Measurements from ENCODE around the gene RET. TPM values are rescaled to one million over a fixed set of nuclear protein-coding genes. Genes with fewer than 3 reads are reported as not detected.

RET gene
- total and polyA plus RNA-seq, 7 experiments from 2014 or later: 0.13 to 0.44 (median 0.20) TPM; not detected in 4

DNA sequence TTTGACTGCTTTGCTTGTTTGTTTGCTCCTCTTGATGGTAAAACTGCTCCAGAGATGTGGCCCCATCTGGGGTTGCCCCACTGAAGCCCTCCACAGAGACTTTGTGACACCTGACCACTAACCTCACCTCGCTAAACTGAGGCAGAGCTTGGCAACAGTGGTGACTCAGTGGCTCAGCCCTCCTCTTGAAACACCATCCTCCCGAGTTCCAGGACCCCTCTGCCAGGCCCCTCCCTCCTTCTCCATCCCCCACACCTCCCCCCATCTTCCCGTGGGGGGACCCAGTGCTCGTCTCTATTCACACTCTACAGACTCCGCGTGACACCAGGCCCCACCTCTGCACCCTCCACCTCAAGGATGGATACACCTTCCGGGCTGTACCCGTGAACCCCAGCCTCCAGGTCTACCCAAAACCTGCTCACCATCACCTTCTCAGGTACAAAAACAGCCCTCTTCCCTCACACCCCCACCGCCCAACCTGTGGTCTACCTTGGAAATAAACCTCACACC, 19.0 kb upstream of the RET start:
- H3K9me3 Mint-ChIP-seq: peaks cover 0 to 2% (median 0%) of the 10 kb centered on the region in 11 donors

DNA sequence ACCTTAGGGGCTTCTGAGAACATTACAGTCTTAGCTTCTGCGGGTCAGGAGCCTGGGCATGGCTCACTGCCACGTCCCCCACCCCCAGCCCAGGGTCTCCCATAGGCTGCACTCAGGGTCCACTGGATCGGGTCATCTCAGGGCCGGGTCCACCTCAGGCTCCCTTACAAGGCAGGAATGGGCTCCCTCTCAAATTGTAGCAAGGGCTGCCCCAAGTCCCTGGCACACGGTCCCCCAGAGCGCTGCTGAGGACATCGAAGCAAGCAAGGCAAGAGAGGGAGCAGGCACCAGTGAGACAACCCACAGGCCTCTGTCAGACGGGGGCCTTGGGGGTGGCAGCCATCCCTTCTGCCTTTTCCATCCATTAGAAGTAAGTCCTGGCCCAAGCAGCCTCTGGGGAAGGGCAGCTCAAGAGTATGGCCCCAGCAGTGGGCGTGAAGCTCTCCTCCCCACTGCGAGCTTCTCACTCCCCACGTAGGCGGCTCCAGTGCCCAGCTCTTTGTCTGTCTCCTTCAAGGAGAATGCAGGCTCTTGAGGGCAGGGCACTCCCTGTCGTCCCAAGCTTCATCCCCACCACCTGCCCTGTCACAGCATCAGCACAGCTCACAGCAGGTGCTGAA, 18.0 kb upstream of the RET start:
- Mint-ChIP-seq H3K4me3 (no peak overlapping the region), H3K9me3 (peaks cover 0 to 2% (median 0%) of the 10 kb centered on the region in 11 donors), H3K27me3 (peaks cover 0 to 19% (median 7%) of the 10 kb centered on the region in 5 donors), H3K4me1 (no peaks in the 10 kb centered on the region), H3K36me3 (no peaks in the 10 kb centered on the region), H3K27ac (no peak overlapping the region)
- ChIA-PET POLR2A (no interaction called here), CTCF (no interaction called here)
- Histone ChIP-seq H3K4me1 (ENCODE audit: control insufficient read depth in 2 of 2, insufficient read depth in 2 of 2, low read length in 2 of 2) (no peaks in the 10 kb centered on the region), H3K9me3 (ENCODE audit: control insufficient read depth in 2 of 3, low read length in 3 of 3) (no peaks in the 10 kb centered on the region), H3K27ac (ENCODE audit: low read depth, low read length) (no peak overlapping the region), H3K4me3 (ENCODE audit: low read length) (no peak overlapping the region), H3K36me3 (ENCODE audit: control insufficient read depth in 2 of 3, insufficient read depth in 3 of 3, low read length in 3 of 3) (no peaks in the 10 kb centered on the region), H3K27me3 (ENCODE audit: control insufficient read depth in 2 of 2, insufficient read depth in 2 of 2, low read length in 2 of 2) (no peaks in the 10 kb centered on the region)
- no peak for DNase-seq
- no peak for ATAC-seq
- intact Hi-C loops (cut with micrococcal nuclease): no loop called here

More for the DNA sequence above, 19.0 kb upstream of the RET start:
- H3K9me3 ChIP-seq (ENCODE audit: control insufficient read depth in 2 of 3, low read length in 3 of 3): no peaks in the 10 kb centered on the region
- no peaks in the 10 kb centered on the region for H3K4me1 ChIP-seq (ENCODE audit: control insufficient read depth in 2 of 2, insufficient read depth in 2 of 2, low read length in 2 of 2)
- H3K36me3 ChIP-seq (ENCODE audit: control insufficient read depth in 2 of 3, insufficient read depth in 3 of 3, low read length in 3 of 3): no peaks in the 10 kb centered on the region
- Mint-ChIP-seq H3K27me3 (peaks cover 0 to 24% (median 8%) of the 10 kb centered on the region in 5 donors), H3K4me3 (no peak overlapping the region), H3K36me3 (no peaks in the 10 kb centered on the region), H3K27ac (peak overlapping the region in 1 of 9 donors; percentile 11), H3K4me1 (no peaks in the 10 kb centered on the region)
- DNase-seq (no peak), ATAC-seq (no peak)
- no peak overlapping the region for H3K4me3 ChIP-seq (ENCODE audit: low read length)
- ChIA-PET POLR2A (no interaction called here), CTCF (no interaction called here)
- no peak overlapping the region for H3K27ac ChIP-seq (ENCODE audit: low read depth, low read length)
- no peaks in the 10 kb centered on the region for H3K27me3 ChIP-seq (ENCODE audit: control insufficient read depth in 2 of 2, insufficient read depth in 2 of 2, low read length in 2 of 2)
- intact Hi-C loops (cut with micrococcal nuclease): no loop called here

GRCh38 chr10:43059336-43059720, 17.5 kb upstream of the RET start:
- H3K9me3 Mint-ChIP-seq: peaks cover 0 to 2% (median 0%) of the 10 kb centered on the region in 11 donors
- no peaks in the 10 kb centered on the region for H3K4me1 ChIP-seq (ENCODE audit: control insufficient read depth in 2 of 2, insufficient read depth in 2 of 2, low read length in 2 of 2)
- H3K4me3 ChIP-seq (ENCODE audit: low read length): no peak overlapping the region
- POLR2A ChIA-PET: no interaction called here
- no peaks in the 10 kb centered on the region for H3K27me3 ChIP-seq (ENCODE audit: control insufficient read depth in 2 of 2, insufficient read depth in 2 of 2, low read length in 2 of 2)
- no peaks in the 10 kb centered on the region for H3K36me3 Mint-ChIP-seq
- H3K27ac Mint-ChIP-seq: no peak overlapping the region
- no peak overlapping the region for H3K4me3 Mint-ChIP-seq
- no peaks in the 10 kb centered on the region for H3K9me3 ChIP-seq (ENCODE audit: control insufficient read depth in 2 of 3, low read length in 3 of 3)
- ATAC-seq (no peak), DNase-seq (no peak)
- H3K27me3 Mint-ChIP-seq: peaks cover 0 to 17% (median 7%) of the 10 kb centered on the region in 5 donors
- no peak overlapping the region for H3K27ac ChIP-seq (ENCODE audit: low read depth, low read length)
- intact Hi-C loops (cut with micrococcal nuclease): no loop called here
- H3K36me3 ChIP-seq (ENCODE audit: control insufficient read depth in 2 of 3, insufficient read depth in 3 of 3, low read length in 3 of 3): no peaks in the 10 kb centered on the region
- CTCF ChIA-PET: no interaction called here
- H3K4me1 Mint-ChIP-seq: no peaks in the 10 kb centered on the region

DNA sequence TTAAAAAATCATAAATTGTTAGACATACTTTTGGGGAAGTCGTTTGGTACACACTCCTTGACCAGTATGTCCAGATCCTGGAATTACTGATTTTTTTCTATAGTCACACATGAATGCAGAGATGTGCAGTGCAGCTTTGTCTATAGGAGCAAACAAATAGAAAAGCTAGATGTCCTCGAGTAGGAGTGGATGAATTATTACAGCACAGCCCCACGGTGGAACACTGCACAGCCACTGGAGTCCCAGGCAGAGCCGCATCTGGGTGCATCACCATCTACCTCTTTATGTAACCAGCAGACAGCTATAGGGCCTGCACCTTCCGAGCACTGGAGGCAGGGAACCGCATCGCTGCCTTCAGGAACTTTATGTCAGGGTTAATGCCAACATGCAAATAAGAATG, 17.0 kb upstream of the RET start:
- no peaks in the 10 kb centered on the region for H3K36me3 ChIP-seq (ENCODE audit: control insufficient read depth in 2 of 3, insufficient read depth in 3 of 3, low read length in 3 of 3)
- ChIA-PET CTCF (no interaction called here), POLR2A (no interaction called here)
- no peak overlapping the region for H3K27ac ChIP-seq (ENCODE audit: low read depth, low read length)
- intact Hi-C loops (cut with micrococcal nuclease): no loop called here
- Mint-ChIP-seq H3K4me1 (no peaks in the 10 kb centered on the region), H3K36me3 (no peaks in the 10 kb centered on the region), H3K27ac (peak overlapping the region in 1 of 9 donors; percentile 30), H3K27me3 (peaks cover 0 to 17% (median 7%) of the 10 kb centered on the region in 5 donors), H3K9me3 (peaks cover 0 to 2% (median 0%) of the 10 kb centered on the region in 11 donors), H3K4me3 (no peak overlapping the region)
- H3K9me3 ChIP-seq (ENCODE audit: control insufficient read depth in 2 of 3, low read length in 3 of 3): no peaks in the 10 kb centered on the region
- DNase-seq (no peak), ATAC-seq (no peak)
- no peaks in the 10 kb centered on the region for H3K27me3 ChIP-seq (ENCODE audit: control insufficient read depth in 2 of 2, insufficient read depth in 2 of 2, low read length in 2 of 2)
- H3K4me1 ChIP-seq (ENCODE audit: control insufficient read depth in 2 of 2, insufficient read depth in 2 of 2, low read length in 2 of 2): no peaks in the 10 kb centered on the region
- H3K4me3 ChIP-seq (ENCODE audit: low read length): no peak overlapping the region

DNA sequence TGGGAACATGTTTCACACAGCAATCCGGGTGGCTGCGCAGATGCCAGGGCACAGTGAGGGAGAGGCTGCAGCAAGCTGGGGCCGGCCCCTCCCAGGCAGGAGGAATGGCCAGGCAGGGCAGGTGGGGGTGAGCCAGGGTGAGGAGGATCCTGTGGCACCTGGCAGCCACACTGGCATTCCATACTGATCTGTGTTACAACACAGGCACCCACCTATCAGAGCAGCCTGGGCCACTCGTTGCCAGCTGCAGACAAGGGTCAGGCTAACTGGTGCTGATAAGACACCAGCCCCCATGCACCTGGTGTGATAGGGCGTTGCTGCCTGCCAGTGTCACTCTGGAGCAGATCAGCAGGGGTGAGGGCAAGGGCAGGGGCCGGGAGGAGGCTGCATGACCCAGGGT, 16.6 kb upstream of the RET start:
- no peak overlapping the region for H3K27ac ChIP-seq (ENCODE audit: low read depth, low read length)
- H3K9me3 ChIP-seq (ENCODE audit: control insufficient read depth in 2 of 3, low read length in 3 of 3): no peaks in the 10 kb centered on the region
- no peaks in the 10 kb centered on the region for H3K36me3 ChIP-seq (ENCODE audit: control insufficient read depth in 2 of 3, insufficient read depth in 3 of 3, low read length in 3 of 3)
- ChIA-PET POLR2A (no interaction called here), CTCF (no interaction called here)
- peaks cover 0 to 17% (median 7%) of the 10 kb centered on the region in 5 donors for H3K27me3 Mint-ChIP-seq
- no peak overlapping the region for H3K4me3 Mint-ChIP-seq
- H3K4me3 ChIP-seq (ENCODE audit: low read length): no peak overlapping the region
- no peak overlapping the region for H3K27ac Mint-ChIP-seq
- intact Hi-C loops (cut with micrococcal nuclease): no loop called here
- no peaks in the 10 kb centered on the region for H3K27me3 ChIP-seq (ENCODE audit: control insufficient read depth in 2 of 2, insufficient read depth in 2 of 2, low read length in 2 of 2)
- H3K4me1 Mint-ChIP-seq: no peaks in the 10 kb centered on the region
- no peaks in the 10 kb centered on the region for H3K4me1 ChIP-seq (ENCODE audit: control insufficient read depth in 2 of 2, insufficient read depth in 2 of 2, low read length in 2 of 2)
- DNase-seq (no peak), ATAC-seq (no peak)
- H3K36me3 Mint-ChIP-seq: no peaks in the 10 kb centered on the region
- peaks cover 0 to 2% (median 0%) of the 10 kb centered on the region in 11 donors for H3K9me3 Mint-ChIP-seq

DNA sequence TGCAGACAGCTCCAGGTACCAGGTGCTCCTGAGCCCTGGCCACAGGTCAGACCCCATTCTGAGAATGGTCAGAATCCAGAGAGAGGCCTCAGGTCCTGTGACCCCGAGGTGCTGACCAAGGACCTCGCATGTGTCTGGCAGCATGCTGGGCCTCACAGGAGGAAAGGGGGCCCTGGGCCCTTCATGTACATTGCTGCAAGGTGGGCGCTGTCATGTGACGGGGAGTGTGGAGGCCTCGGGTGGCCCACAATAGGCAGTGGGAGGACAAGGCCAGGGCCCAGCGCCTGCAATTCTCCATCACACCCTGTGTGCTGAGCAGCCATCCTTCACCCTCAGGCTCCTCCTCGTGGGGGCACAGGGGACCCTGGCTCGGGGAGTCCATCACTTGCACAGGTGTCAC, 15.5 kb upstream of the RET start:
- no peaks in the 10 kb centered on the region for H3K9me3 ChIP-seq (ENCODE audit: control insufficient read depth in 2 of 3, low read length in 3 of 3)
- intact Hi-C loops (cut with micrococcal nuclease): no loop called here
- no peak overlapping the region for H3K4me3 ChIP-seq (ENCODE audit: low read length)
- DNase-seq (no peak), ATAC-seq (no peak)
- H3K27me3 Mint-ChIP-seq: peaks cover 0 to 17% (median 7%) of the 10 kb centered on the region in 5 donors
- ChIA-PET POLR2A (no interaction called here), CTCF (no interaction called here)
- no peaks in the 10 kb centered on the region for H3K36me3 Mint-ChIP-seq
- no peaks in the 10 kb centered on the region for H3K4me1 ChIP-seq (ENCODE audit: control insufficient read depth in 2 of 2, insufficient read depth in 2 of 2, low read length in 2 of 2)
- no peaks in the 10 kb centered on the region for H3K4me1 Mint-ChIP-seq
- no peak overlapping the region for H3K4me3 Mint-ChIP-seq
- H3K27ac Mint-ChIP-seq: no peak overlapping the region
- H3K9me3 Mint-ChIP-seq: peaks cover 0 to 2% (median 0%) of the 10 kb centered on the region in 11 donors
- no peak overlapping the region for H3K27ac ChIP-seq (ENCODE audit: low read depth, low read length)
- no peaks in the 10 kb centered on the region for H3K36me3 ChIP-seq (ENCODE audit: control insufficient read depth in 2 of 3, insufficient read depth in 3 of 3, low read length in 3 of 3)
- no peaks in the 10 kb centered on the region for H3K27me3 ChIP-seq (ENCODE audit: control insufficient read depth in 2 of 2, insufficient read depth in 2 of 2, low read length in 2 of 2)

GRCh38 chr10:43061760-43062159, 15.1 kb upstream of the RET start:
- no peaks in the 10 kb centered on the region for H3K4me1 Mint-ChIP-seq

More at GRCh38 chr10:43061760-43062159, 15.1 kb upstream of the RET start:
- no peaks in the 10 kb centered on the region for H3K36me3 ChIP-seq (ENCODE audit: control insufficient read depth in 2 of 3, insufficient read depth in 3 of 3, low read length in 3 of 3)
- ChIA-PET POLR2A (no interaction called here), CTCF (no interaction called here)
- Mint-ChIP-seq H3K27ac (no peak overlapping the region), H3K4me3 (no peak overlapping the region), H3K27me3 (peaks cover 0 to 17% (median 7%) of the 10 kb centered on the region in 5 donors), H3K36me3 (no peaks in the 10 kb centered on the region), H3K9me3 (peaks cover 0 to 2% (median 0%) of the 10 kb centered on the region in 11 donors)
- intact Hi-C loops (cut with micrococcal nuclease): no loop called here
- H3K27me3 ChIP-seq (ENCODE audit: control insufficient read depth in 2 of 2, insufficient read depth in 2 of 2, low read length in 2 of 2): no peaks in the 10 kb centered on the region
- no peak overlapping the region for H3K4me3 ChIP-seq (ENCODE audit: low read length)
- no peaks in the 10 kb centered on the region for H3K9me3 ChIP-seq (ENCODE audit: control insufficient read depth in 2 of 3, low read length in 3 of 3)
- DNase-seq (no peak), ATAC-seq (no peak)
- H3K4me1 ChIP-seq (ENCODE audit: control insufficient read depth in 2 of 2, insufficient read depth in 2 of 2, low read length in 2 of 2): no peaks in the 10 kb centered on the region
- no peak overlapping the region for H3K27ac ChIP-seq (ENCODE audit: low read depth, low read length)

All from naive thymus-derived CD4-positive, alpha-beta T cell (primary cell).